Right lobe of liver (tissue), 4 donors: ENCODE data around the gene DIP2C.
"Not testable (repeated sequence)": the region's sequence is repeated elsewhere in the genome, so short reads cannot be mapped to it uniquely, and the experiment has no call there.

ENCODE experiments used
- CTCF ChIP-seq, 4 donors: fragments of 200-600 bp in 3 of 4; fragments of 450-650 bp in 1 of 4; IDR thresholded peaks; one replicate each; pipeline versions ENCODE4 v1.5.1 to v1.8.0; 2016 to 2022; ENCODE audit warnings: antibody characterized with exemption in 4 of 4, mild to moderate bottlenecking in 2 of 4
- POLR2A ChIP-seq: fragments of 450-650 bp; IDR thresholded peaks from one replicate; pipeline ENCODE4 v1.6.1; 2017; ENCODE audit warnings: antibody characterized with exemption, mild to moderate bottlenecking
- donor health status: DM: no; HTN: no; CAD: no.
- donor health status: DM: no; HTN: no; CAD: no.
- donor health status: DM: no; HTN: yes; CAD: no.

GRCh38 chr10:532331-532730 lies 157.1 kb downstream of the DIP2C start:
- not testable (repeated sequence) for TF ChIP-seq CTCF (IDR thresholded peaks at IDR 0.05); POLR2A
